GM12891 (cell line): ENCODE measurements around the gene KRT82.

ENCODE experiments used
- PAX5 ChIP-seq: IDR thresholded peaks from 2 replicates; pipeline ENCODE4 v1.6.1; 2011; ENCODE audit warnings: low read length, moderate library complexity, mild to moderate bottlenecking; ENCODE audit not compliant: insufficient read depth, severe bottlenecking
- POLR2A ChIP-seq: IDR thresholded peaks from 2 replicates; pipeline ENCODE4 v1.6.1; 2011; ENCODE audit warnings: low read depth, low read length, control low read depth
- POLR2AphosphoS5 ChIP-seq: IDR thresholded peaks from 2 replicates; pipeline ENCODE4 v1.6.1; 2011; ENCODE audit warnings: low read depth, low read length, control low read depth
- POU2F2 ChIP-seq: IDR thresholded peaks from 2 replicates; pipeline ENCODE4 v1.6.1; 2011; ENCODE audit warnings: low read depth, mild to moderate bottlenecking, control low read depth, low read length, moderate library complexity
- SPI1 ChIP-seq: IDR thresholded peaks from 2 replicates; pipeline ENCODE4 v1.6.1; 2011; ENCODE audit warnings: low read depth, low read length, control low read depth
- TAF1 ChIP-seq: IDR thresholded peaks from 2 replicates; pipeline ENCODE4 v1.6.1; 2011; ENCODE audit warnings: low read depth, low read length, control low read depth

- TF ChIP-seq POLR2AphosphoS5 = no peak
- TF ChIP-seq POLR2A = no peak
- no peak for TF ChIP-seq SPI1
- no peak for TF ChIP-seq PAX5
- no peak for TF ChIP-seq TAF1
- TF ChIP-seq POU2F2 = no peak
Observed at GRCh38 chr12:52350786-52351185, 55.3 kb downstream of the KRT82 start.
